Neural cell (in vitro differentiated cells): ENCODE data around the gene PHACTR3. TPM values are rescaled to one million over a fixed set of nuclear protein-coding genes. Genes with fewer than 3 reads are reported as not detected.

Source experiments
- H2AFZ ChIP-seq: fragments of 200-600, 300-800 bp; sonication (generic), shearing (Covaris generic); 2 replicates; pipeline ENCODE4 v1.6.0; 2014; ENCODE audit warnings: low read depth, mild to moderate bottlenecking, antibody characterized with exemption, low read length, moderate library complexity
- H3F3A ChIP-seq: fragments of 200-600 bp; shearing (Covaris generic); 2 replicates; pipeline ENCODE4 v1.6.1; 2016; ENCODE audit warnings: mild to moderate bottlenecking, moderate library complexity, mixed read lengths, antibody characterized with exemption, low read length; ENCODE audit not compliant: insufficient read depth, poor library complexity, severe bottlenecking
- H3K27ac ChIP-seq: fragments of 200-600, 300-800 bp; sonication (generic), shearing (Covaris generic); 2 replicates; pipeline ENCODE4 v1.5.1; 2014; ENCODE audit warnings: mild to moderate bottlenecking, low read length, moderate library complexity
- H3K27me3 ChIP-seq: fragments of 300-800, 200-600 bp; sonication (generic), shearing (Covaris generic); 2 replicates; pipeline ENCODE4 v1.6.0; 2014; ENCODE audit warnings: mild to moderate bottlenecking, low read depth, low read length, moderate library complexity; ENCODE audit not compliant: insufficient read depth
- H3K36me3 ChIP-seq: fragments of 300-800, 200-600 bp; sonication (generic), shearing (Covaris generic); 2 replicates; pipeline ENCODE4 v1.5.1; 2014; ENCODE audit warnings: mild to moderate bottlenecking, antibody characterized with exemption, low read length, moderate library complexity; ENCODE audit not compliant: insufficient read depth
- H3K4me2 ChIP-seq: fragments of 300-800, 200-600 bp; sonication (generic), shearing (Covaris generic); 2 replicates; pipeline ENCODE4 v1.6.0; 2014; ENCODE audit warnings: mild to moderate bottlenecking, low read length
- H3K4me3 ChIP-seq: fragments of 300-800, 200-600 bp; sonication (generic), shearing (Covaris generic); 2 replicates; pipeline ENCODE4 v1.5.1; 2014; ENCODE audit warnings: mild to moderate bottlenecking, low read length, moderate library complexity
- H3K79me2 ChIP-seq: fragments of 200-600 bp; shearing (Covaris generic); replicated peaks from 2 replicates; pipeline ENCODE4 v1.6.0; 2014; ENCODE audit warnings: mild to moderate bottlenecking, low read length, moderate library complexity; ENCODE audit not compliant: insufficient read depth
- H3K9ac ChIP-seq: fragments of 300-800, 200-600 bp; sonication (generic), shearing (Covaris generic); 2 replicates; pipeline ENCODE4 v1.6.1; 2016; ENCODE audit warnings: mild to moderate bottlenecking, low read length, mixed read lengths
- H3K9me2 ChIP-seq: fragments of 200-600 bp; shearing (Covaris generic); 2 replicates; pipeline ENCODE4 v1.6.1; 2016; ENCODE audit warnings: mild to moderate bottlenecking, low read length, mixed read lengths; ENCODE audit not compliant: insufficient read depth
- H3K9me3 ChIP-seq: fragments of 200-600, 300-800 bp; sonication (generic), shearing (Covaris generic); 2 replicates; pipeline ENCODE4 v1.6.1; 2016; ENCODE audit warnings: mild to moderate bottlenecking, mixed run types, low read length, moderate library complexity, mixed read lengths
- H4K20me1 ChIP-seq: fragments of 200-600 bp; shearing (Covaris generic); 2 replicates; pipeline ENCODE4 v1.6.1; 2016; ENCODE audit warnings: mild to moderate bottlenecking, mixed run types; ENCODE audit not compliant: insufficient read depth
- EP300 ChIP-seq: fragments of 450-650 bp; conservative IDR thresholded peaks from 2 replicates; pipeline ENCODE4 v1.6.1; 2014; ENCODE audit warnings: antibody characterized with exemption, mild to moderate bottlenecking, moderate library complexity; ENCODE audit not compliant: poor library complexity, severe bottlenecking
- EZH2 ChIP-seq: fragments of 200-600, 300-800 bp; shearing (Covaris generic), sonication (generic); IDR thresholded peaks from 2 replicates; pipeline ENCODE4 v1.6.1; 2014; ENCODE audit warnings: antibody characterized with exemption, low read length, borderline replicate concordance, mild to moderate bottlenecking; ENCODE audit not compliant: insufficient read depth, poor library complexity, severe bottlenecking
- MXI1 ChIP-seq: fragments of 450-650 bp; conservative IDR thresholded peaks from 2 replicates; pipeline ENCODE4 v1.6.1; 2014; ENCODE audit warnings: antibody characterized with exemption, mild to moderate bottlenecking; ENCODE audit not compliant: poor library complexity, severe bottlenecking
- POLR2AphosphoS5 ChIP-seq: IDR thresholded peaks from 2 replicates; pipeline ENCODE4 v1.6.1; 2012
- RAD21 ChIP-seq: fragments of 450-650 bp; conservative IDR thresholded peaks from 2 replicates; pipeline ENCODE4 v1.6.1; 2014; ENCODE audit warnings: antibody characterized with exemption, mild to moderate bottlenecking, moderate library complexity
- SMC3 ChIP-seq: fragments of 450-650 bp; conservative IDR thresholded peaks from 2 replicates; pipeline ENCODE4 v1.6.1; 2014; ENCODE audit warnings: antibody characterized with exemption, mild to moderate bottlenecking, moderate library complexity; ENCODE audit not compliant: poor library complexity
- TAF1 ChIP-seq: IDR thresholded peaks from 2 replicates; pipeline ENCODE4 v1.6.1; 2012; ENCODE audit warnings: low read depth
- polyA plus RNA-seq: library from polyadenylated mRNA; depleted of rRNA; stranded (reverse); fragments of >200 nt; gene quantifications from 2 replicates; pipeline ENCODE4 v1.2.3, GENCODE V29; 2014
- TF ChIP-seq, protein P1 (sequence below): IDR thresholded peaks from 2 replicates; pipeline ENCODE4 v1.6.1; 2012; ENCODE audit warnings: borderline replicate concordance
- TF ChIP-seq, protein P2 (sequence below): fragments of 450-650 bp; IDR thresholded peaks from 2 replicates; pipeline ENCODE4 v1.5.1; 2014; ENCODE audit warnings: antibody characterized with exemption, mild to moderate bottlenecking, moderate library complexity; ENCODE audit not compliant: poor library complexity, severe bottlenecking

Gene PHACTR3
- polyA plus RNA-seq, 1 donor from 2014 or later, result 1.3 TPM

DNA sequence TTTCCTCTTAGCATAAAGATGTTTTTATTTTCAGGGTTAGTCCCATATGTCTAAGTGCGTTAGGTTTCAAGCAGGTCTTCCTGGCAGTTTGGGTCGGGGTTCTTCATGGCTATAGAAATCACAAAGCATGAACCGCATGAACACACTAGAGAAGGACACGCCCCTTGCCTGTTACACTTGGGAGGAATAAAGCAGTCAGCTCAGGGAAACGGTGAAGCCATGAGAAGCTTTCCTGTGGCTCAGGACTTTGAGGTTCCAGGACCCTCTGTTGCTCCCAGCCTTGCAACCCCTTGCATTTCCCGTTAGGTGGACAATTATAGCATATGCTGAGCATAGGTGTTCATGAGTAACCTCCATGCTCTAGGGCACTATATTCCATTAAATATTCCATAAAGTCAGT is 232.4 kb downstream of the PHACTR3 start:
- Histone ChIP-seq H3K27ac (no peak overlapping the region), H3K4me2 (no peak overlapping the region), H3K79me2 (no peaks in the 10 kb centered on the region), H3K36me3 (no peaks in the 10 kb centered on the region), H3F3A (no peaks in the 10 kb centered on the region), H3K9ac (no peak overlapping the region), H3K27me3 (no peaks in the 10 kb centered on the region), H4K20me1 (no peaks in the 10 kb centered on the region), H3K9me3 (peaks cover 3% of the 10 kb centered on the region), H3K9me2 (no peaks in the 10 kb centered on the region), H2AFZ (no peak overlapping the region), H3K4me3 (no peak overlapping the region)
- no peak for TF ChIP-seq MXI1
- no peak for TF ChIP-seq EZH2
- TF ChIP-seq POLR2AphosphoS5, result no peak
- TF ChIP-seq EP300, result no peak
- TF ChIP-seq TAF1, result no peak
- no peak for TF ChIP-seq SMC3
- TF ChIP-seq, protein P1, sequence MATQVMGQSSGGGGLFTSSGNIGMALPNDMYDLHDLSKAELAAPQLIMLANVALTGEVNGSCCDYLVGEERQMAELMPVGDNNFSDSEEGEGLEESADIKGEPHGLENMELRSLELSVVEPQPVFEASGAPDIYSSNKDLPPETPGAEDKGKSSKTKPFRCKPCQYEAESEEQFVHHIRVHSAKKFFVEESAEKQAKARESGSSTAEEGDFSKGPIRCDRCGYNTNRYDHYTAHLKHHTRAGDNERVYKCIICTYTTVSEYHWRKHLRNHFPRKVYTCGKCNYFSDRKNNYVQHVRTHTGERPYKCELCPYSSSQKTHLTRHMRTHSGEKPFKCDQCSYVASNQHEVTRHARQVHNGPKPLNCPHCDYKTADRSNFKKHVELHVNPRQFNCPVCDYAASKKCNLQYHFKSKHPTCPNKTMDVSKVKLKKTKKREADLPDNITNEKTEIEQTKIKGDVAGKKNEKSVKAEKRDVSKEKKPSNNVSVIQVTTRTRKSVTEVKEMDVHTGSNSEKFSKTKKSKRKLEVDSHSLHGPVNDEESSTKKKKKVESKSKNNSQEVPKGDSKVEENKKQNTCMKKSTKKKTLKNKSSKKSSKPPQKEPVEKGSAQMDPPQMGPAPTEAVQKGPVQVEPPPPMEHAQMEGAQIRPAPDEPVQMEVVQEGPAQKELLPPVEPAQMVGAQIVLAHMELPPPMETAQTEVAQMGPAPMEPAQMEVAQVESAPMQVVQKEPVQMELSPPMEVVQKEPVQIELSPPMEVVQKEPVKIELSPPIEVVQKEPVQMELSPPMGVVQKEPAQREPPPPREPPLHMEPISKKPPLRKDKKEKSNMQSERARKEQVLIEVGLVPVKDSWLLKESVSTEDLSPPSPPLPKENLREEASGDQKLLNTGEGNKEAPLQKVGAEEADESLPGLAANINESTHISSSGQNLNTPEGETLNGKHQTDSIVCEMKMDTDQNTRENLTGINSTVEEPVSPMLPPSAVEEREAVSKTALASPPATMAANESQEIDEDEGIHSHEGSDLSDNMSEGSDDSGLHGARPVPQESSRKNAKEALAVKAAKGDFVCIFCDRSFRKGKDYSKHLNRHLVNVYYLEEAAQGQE, result no peak
- no peak for TF ChIP-seq RAD21
- TF ChIP-seq, protein P2, sequence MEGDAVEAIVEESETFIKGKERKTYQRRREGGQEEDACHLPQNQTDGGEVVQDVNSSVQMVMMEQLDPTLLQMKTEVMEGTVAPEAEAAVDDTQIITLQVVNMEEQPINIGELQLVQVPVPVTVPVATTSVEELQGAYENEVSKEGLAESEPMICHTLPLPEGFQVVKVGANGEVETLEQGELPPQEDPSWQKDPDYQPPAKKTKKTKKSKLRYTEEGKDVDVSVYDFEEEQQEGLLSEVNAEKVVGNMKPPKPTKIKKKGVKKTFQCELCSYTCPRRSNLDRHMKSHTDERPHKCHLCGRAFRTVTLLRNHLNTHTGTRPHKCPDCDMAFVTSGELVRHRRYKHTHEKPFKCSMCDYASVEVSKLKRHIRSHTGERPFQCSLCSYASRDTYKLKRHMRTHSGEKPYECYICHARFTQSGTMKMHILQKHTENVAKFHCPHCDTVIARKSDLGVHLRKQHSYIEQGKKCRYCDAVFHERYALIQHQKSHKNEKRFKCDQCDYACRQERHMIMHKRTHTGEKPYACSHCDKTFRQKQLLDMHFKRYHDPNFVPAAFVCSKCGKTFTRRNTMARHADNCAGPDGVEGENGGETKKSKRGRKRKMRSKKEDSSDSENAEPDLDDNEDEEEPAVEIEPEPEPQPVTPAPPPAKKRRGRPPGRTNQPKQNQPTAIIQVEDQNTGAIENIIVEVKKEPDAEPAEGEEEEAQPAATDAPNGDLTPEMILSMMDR, result no peak

- Histone ChIP-seq H3K27ac (no peak overlapping the region), H3K36me3 (no peaks in the 10 kb centered on the region), H3K4me2 (no peak overlapping the region), H2AFZ (no peak overlapping the region), H3F3A (no peaks in the 10 kb centered on the region), H3K9me2 (no peaks in the 10 kb centered on the region), H3K4me3 (no peak overlapping the region), H3K27me3 (no peaks in the 10 kb centered on the region), H3K9me3 (peaks cover 3% of the 10 kb centered on the region), H4K20me1 (no peaks in the 10 kb centered on the region), H3K79me2 (no peaks in the 10 kb centered on the region), H3K9ac (no peak overlapping the region)
- TF ChIP-seq, protein P1, result no peak
- TF ChIP-seq, protein P2, result no peak
- no peak for TF ChIP-seq EZH2
- TF ChIP-seq RAD21, result no peak
- TF ChIP-seq TAF1, result no peak
- TF ChIP-seq SMC3, result no peak
- no peak for TF ChIP-seq MXI1
- TF ChIP-seq EP300, result no peak
- no peak for TF ChIP-seq POLR2AphosphoS5
These were observed 233.5 kb downstream of the PHACTR3 start for GRCh38 chr20:59837623-59838394.
